OCI-LY3 (cell line): Measurements from ENCODE around the gene TBL1XR1.

Experiments used
- H2AFZ ChIP-seq: fragments of 200-600, 300-600 bp; shearing (Covaris generic); 2 replicates; pipeline ENCODE4 v1.6.0; 2014; ENCODE audit warnings: antibody characterized with exemption, low read depth, low read length
- H3K27ac ChIP-seq: fragments of 200-600, 300-600 bp; sonication (generic); 2 replicates; pipeline ENCODE4 v1.5.1; 2014; ENCODE audit warnings: mild to moderate bottlenecking, low read length, moderate library complexity, mixed read lengths
- H3K27me3 ChIP-seq: fragments of 200-600, 300-600 bp; sonication (generic); 2 replicates; pipeline ENCODE4 v1.6.1; 2014; ENCODE audit warnings: low read depth, low read length, mixed read lengths
- H3K36me3 ChIP-seq: fragments of 200-600, 300-600 bp; sonication (generic); replicated peaks from 2 replicates; pipeline ENCODE3; 2014; ENCODE audit warnings: low read depth, low read length, mixed read lengths
- H3K4me1 ChIP-seq: fragments of 300-600, 200-600 bp; sonication (generic); 2 replicates; pipeline ENCODE4 v1.6.1; 2014; ENCODE audit warnings: low read length, mixed read lengths
- H3K4me2 ChIP-seq: fragments of 200-600, 300-600 bp; sonication (generic); 2 replicates; pipeline ENCODE4 v1.6.1; 2014; ENCODE audit warnings: low read length, mixed read lengths
- H3K4me3 ChIP-seq: fragments of 300-600, 200-600 bp; sonication (generic); 2 replicates; pipeline ENCODE4 v1.5.1; 2014; ENCODE audit warnings: antibody characterized with exemption, mild to moderate bottlenecking, low read length, moderate library complexity
- H3K79me2 ChIP-seq: fragments of 300-600, 200-600 bp; shearing (Covaris generic); 2 replicates; pipeline ENCODE4 v1.6.1; 2014; ENCODE audit warnings: mild to moderate bottlenecking, low read length, mixed read lengths
- H3K9ac ChIP-seq: fragments of 300-600, 200-600 bp; shearing (Covaris generic); 2 replicates; pipeline ENCODE4 v1.6.0; 2014; ENCODE audit warnings: mild to moderate bottlenecking, low read length, moderate library complexity
- H3K9me3 ChIP-seq: fragments of 200-600, 300-600 bp; shearing (Covaris generic); 2 replicates; pipeline ENCODE4 v1.6.1; 2014; ENCODE audit warnings: low read length, mixed read lengths; ENCODE audit not compliant: insufficient read depth
- H4K20me1 ChIP-seq: fragments of 200-600, 300-600 bp; sonication (generic); 2 replicates; pipeline ENCODE4 v1.6.1; 2016; ENCODE audit warnings: low read length, mixed read lengths; ENCODE audit not compliant: insufficient read depth
- EZH2phosphoT487 ChIP-seq: fragments of 200-600 bp; shearing (Covaris generic); IDR thresholded peaks from 2 replicates; pipeline ENCODE4 v1.6.1; 2018; ENCODE audit warnings: antibody characterized with exemption, mixed run types, low read depth
- TF ChIP-seq, protein P1 (sequence below): fragments of 200-600, 300-600 bp; sonication (generic); IDR thresholded peaks from 2 replicates; pipeline ENCODE4 v1.5.1; 2014; ENCODE audit warnings: antibody characterized with exemption, low read length, low read depth

TBL1XR1 gene

DNA sequence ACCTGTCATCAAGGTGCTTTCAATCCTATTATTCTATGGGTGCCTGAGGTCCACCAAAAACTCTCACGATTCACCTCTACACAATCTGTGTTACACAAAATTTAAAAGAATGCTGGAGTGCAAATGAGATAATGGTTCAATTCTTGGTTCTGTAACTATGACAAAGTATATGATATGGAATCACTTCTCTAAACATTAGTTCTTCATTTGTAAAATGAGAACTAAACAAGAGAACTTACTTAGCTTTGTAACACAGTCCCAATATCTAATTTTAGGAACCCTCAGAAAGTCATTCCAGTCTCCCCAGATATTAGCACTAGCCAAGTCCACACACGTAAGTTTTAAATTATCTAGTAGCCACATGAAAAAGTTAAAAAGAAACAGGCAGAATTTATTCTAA, 111.5 kb downstream of the TBL1XR1 start:
- H3K36me3 ChIP-seq = peaks cover 15% of the 10 kb centered on the region
- H4K20me1 ChIP-seq = peaks cover 85% of the 10 kb centered on the region
- no peak overlapping the region for H3K4me3 ChIP-seq
- H3K79me2 ChIP-seq = peaks cover 96% of the 10 kb centered on the region
- H3K9ac ChIP-seq = no peak overlapping the region
- H3K4me2 ChIP-seq = no peak overlapping the region
- H2AFZ ChIP-seq = no peak overlapping the region
- no peaks in the 10 kb centered on the region for H3K27me3 ChIP-seq
- no peak for TF ChIP-seq EZH2phosphoT487
- TF ChIP-seq, protein P1, sequence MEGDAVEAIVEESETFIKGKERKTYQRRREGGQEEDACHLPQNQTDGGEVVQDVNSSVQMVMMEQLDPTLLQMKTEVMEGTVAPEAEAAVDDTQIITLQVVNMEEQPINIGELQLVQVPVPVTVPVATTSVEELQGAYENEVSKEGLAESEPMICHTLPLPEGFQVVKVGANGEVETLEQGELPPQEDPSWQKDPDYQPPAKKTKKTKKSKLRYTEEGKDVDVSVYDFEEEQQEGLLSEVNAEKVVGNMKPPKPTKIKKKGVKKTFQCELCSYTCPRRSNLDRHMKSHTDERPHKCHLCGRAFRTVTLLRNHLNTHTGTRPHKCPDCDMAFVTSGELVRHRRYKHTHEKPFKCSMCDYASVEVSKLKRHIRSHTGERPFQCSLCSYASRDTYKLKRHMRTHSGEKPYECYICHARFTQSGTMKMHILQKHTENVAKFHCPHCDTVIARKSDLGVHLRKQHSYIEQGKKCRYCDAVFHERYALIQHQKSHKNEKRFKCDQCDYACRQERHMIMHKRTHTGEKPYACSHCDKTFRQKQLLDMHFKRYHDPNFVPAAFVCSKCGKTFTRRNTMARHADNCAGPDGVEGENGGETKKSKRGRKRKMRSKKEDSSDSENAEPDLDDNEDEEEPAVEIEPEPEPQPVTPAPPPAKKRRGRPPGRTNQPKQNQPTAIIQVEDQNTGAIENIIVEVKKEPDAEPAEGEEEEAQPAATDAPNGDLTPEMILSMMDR = no peak
- no peak overlapping the region for H3K27ac ChIP-seq
- H3K9me3 ChIP-seq = no peaks in the 10 kb centered on the region
- H3K4me1 ChIP-seq = peaks cover 17% of the 10 kb centered on the region

DNA sequence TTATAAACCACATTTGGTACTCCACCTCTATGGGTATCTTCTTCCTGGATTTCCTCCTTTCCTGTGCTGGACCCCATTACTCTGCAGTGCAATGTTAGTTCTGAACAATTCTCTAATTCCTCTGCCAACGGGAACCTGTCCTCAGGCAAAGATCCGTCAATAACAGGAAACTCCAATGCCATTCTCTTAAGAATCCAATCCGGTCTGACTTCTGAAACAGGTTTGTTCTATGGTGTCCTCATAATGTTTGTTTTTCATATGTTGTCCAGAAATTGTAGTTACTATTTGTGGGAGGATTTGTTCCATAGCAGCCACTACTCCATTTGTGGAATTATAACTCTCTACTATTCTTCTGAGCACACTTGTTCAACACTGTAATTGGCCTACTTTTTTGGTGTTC, 112.7 kb downstream of the TBL1XR1 start:
- Histone ChIP-seq H3K36me3 (peaks cover 18% of the 10 kb centered on the region), H3K9me3 (no peaks in the 10 kb centered on the region), H3K79me2 (peaks cover 97% of the 10 kb centered on the region), H3K4me1 (peaks cover 17% of the 10 kb centered on the region), H2AFZ (no peak overlapping the region), H3K4me2 (no peak overlapping the region), H3K27ac (no peak overlapping the region), H3K4me3 (no peak overlapping the region), H4K20me1 (peaks cover 87% of the 10 kb centered on the region), H3K9ac (no peak overlapping the region), H3K27me3 (no peaks in the 10 kb centered on the region)
- no peak for TF ChIP-seq EZH2phosphoT487
- TF ChIP-seq, protein P1 = no peak

DNA sequence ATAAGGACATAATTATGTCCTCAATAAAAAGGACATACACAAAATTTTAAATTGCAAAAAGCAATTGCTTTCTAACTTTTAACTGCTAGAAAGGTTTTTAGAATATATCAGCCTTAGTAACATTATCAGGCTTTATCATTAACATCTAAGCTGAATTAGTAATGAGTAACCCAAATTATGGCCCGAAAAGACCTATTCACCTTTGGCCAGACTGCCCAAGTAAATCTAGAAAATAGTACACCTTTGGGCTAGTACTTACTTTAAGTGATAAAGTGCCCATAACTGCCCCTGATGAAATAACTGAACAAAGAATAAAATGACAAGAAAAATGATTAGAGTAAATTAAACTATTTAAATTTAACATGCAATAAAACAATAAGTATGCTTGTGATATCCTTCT, 117.2 kb downstream of the TBL1XR1 start:
- Histone ChIP-seq H3K27me3 (no peaks in the 10 kb centered on the region), H3K4me1 (peaks cover 4% of the 10 kb centered on the region), H3K36me3 (peaks cover 27% of the 10 kb centered on the region), H3K4me3 (no peak overlapping the region), H4K20me1 (peaks cover 77% of the 10 kb centered on the region), H3K79me2 (peaks cover 96% of the 10 kb centered on the region), H3K9me3 (no peaks in the 10 kb centered on the region), H3K4me2 (no peak overlapping the region), H2AFZ (no peak overlapping the region), H3K27ac (no peak overlapping the region), H3K9ac (no peak overlapping the region)
- TF ChIP-seq EZH2phosphoT487 = no peak
- TF ChIP-seq, protein P1 = no peak

GRCh38 chr3:177079684-177080083, 117.6 kb downstream of the TBL1XR1 start:
- Histone ChIP-seq H3K27me3 (no peaks in the 10 kb centered on the region), H3K4me3 (no peak overlapping the region), H3K9ac (no peak overlapping the region), H4K20me1 (peaks cover 77% of the 10 kb centered on the region), H3K27ac (no peak overlapping the region), H3K79me2 (peaks cover 96% of the 10 kb centered on the region), H3K4me1 (no peaks in the 10 kb centered on the region), H3K36me3 (peaks cover 32% of the 10 kb centered on the region), H2AFZ (no peak overlapping the region), H3K9me3 (no peaks in the 10 kb centered on the region), H3K4me2 (no peak overlapping the region)
- TF ChIP-seq, protein P1 = no peak
- no peak for TF ChIP-seq EZH2phosphoT487
